ENCODE data around the gene CSRNP3.

Gene CSRNP3

GRCh38 chr2:165561516-165561915 is 92.0 kb downstream of the CSRNP3 start:
- no peak for DNase-seq
- H3K36me3 Mint-ChIP-seq (ENCODE audit: low read depth) = no peaks in the 10 kb centered on the region
- no peaks in the 10 kb centered on the region for H3K27me3 Mint-ChIP-seq (ENCODE audit: low read depth, poor library complexity)
- H3K27ac Mint-ChIP-seq = no peak overlapping the region
- TF ChIP-seq, protein P1, sequence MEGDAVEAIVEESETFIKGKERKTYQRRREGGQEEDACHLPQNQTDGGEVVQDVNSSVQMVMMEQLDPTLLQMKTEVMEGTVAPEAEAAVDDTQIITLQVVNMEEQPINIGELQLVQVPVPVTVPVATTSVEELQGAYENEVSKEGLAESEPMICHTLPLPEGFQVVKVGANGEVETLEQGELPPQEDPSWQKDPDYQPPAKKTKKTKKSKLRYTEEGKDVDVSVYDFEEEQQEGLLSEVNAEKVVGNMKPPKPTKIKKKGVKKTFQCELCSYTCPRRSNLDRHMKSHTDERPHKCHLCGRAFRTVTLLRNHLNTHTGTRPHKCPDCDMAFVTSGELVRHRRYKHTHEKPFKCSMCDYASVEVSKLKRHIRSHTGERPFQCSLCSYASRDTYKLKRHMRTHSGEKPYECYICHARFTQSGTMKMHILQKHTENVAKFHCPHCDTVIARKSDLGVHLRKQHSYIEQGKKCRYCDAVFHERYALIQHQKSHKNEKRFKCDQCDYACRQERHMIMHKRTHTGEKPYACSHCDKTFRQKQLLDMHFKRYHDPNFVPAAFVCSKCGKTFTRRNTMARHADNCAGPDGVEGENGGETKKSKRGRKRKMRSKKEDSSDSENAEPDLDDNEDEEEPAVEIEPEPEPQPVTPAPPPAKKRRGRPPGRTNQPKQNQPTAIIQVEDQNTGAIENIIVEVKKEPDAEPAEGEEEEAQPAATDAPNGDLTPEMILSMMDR (IDR thresholded peaks at IDR 0.05) = no peak
- H3K4me1 Mint-ChIP-seq = peaks cover 39% of the 10 kb centered on the region
- no peaks in the 10 kb centered on the region for H3K9me3 Mint-ChIP-seq
- no peak overlapping the region for H3K4me3 Mint-ChIP-seq

DNA sequence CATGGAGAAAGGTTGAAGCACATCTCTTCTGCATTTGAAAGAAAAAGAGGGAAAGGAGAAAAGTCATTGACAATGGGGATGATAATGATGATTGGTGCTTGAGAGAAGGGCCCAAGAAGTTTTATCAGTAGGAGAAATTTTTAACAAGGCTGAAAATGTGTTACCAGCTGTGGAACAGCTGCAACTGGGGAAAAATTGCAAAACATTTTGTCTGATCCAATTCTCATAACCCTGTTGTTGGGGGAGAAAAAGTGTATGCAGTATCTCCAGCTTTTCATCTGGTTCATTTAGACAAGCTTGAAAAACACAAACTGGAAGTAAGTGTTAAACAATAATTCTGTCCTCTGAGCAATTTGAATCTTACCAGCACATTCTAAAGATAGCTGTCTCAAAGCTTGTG is 92.7 kb downstream of the CSRNP3 start:
- H3K4me1 Mint-ChIP-seq = peaks cover 45% of the 10 kb centered on the region
- H3K9me3 Mint-ChIP-seq = no peaks in the 10 kb centered on the region
- peak overlapping the region; percentile 9 for H3K27ac Mint-ChIP-seq
- no peak for DNase-seq
- TF ChIP-seq, protein P1 (IDR thresholded peaks at IDR 0.05) = no peak
- no peak overlapping the region for H3K4me3 Mint-ChIP-seq
- H3K36me3 Mint-ChIP-seq (ENCODE audit: low read depth) = no peaks in the 10 kb centered on the region
- H3K27me3 Mint-ChIP-seq (ENCODE audit: low read depth, poor library complexity) = no peaks in the 10 kb centered on the region

DNA sequence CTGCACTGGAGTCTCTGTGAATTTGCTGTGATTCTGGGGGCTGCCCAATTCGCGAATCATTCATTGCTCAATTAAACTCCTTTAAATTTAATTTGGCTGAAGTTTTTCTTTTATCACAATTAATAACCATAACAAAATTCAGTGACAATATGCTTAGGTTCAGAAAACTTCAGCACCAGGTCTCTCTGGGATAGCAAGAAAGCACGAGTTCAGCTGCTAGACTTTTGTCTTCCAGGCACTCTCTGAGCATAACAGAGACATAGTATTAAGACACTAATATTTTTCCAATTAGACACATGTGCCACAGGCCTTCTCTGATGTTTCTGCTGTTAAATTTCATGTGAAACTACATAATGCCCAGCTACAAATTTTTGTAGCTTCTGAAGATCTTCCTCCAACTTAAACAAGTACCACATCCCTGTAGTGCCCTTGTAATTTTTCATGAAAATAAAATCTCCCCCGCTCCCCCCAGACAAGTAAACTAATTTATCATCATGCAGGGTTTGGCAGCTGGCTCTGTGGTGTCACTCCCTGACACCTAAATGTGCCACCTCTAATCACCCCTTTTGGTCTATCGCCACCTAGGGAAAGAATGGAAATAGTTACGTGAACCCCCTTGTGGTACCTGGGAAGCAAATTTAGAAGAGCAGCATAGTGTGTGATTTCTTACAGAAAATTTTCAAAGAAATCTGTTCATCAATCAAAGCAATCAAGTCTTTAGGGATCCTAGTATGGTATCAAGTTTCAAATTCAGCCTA is 94.1 kb downstream of the CSRNP3 start:
- TF ChIP-seq, protein P1 (IDR thresholded peaks at IDR 0.05) = peak; percentile 14
- no peak for DNase-seq
- Mint-ChIP-seq H3K27me3 (ENCODE audit: low read depth, poor library complexity) (no peaks in the 10 kb centered on the region), H3K27ac (no peak overlapping the region), H3K4me1 (peaks cover 55% of the 10 kb centered on the region), H3K4me3 (no peak overlapping the region), H3K9me3 (no peaks in the 10 kb centered on the region), H3K36me3 (ENCODE audit: low read depth) (no peaks in the 10 kb centered on the region)

- no peaks in the 10 kb centered on the region for H3K36me3 Mint-ChIP-seq (ENCODE audit: low read depth)
- H3K4me3 Mint-ChIP-seq = no peak overlapping the region
- no peak overlapping the region for H3K27ac Mint-ChIP-seq
- peaks cover 59% of the 10 kb centered on the region for H3K4me1 Mint-ChIP-seq
- H3K27me3 Mint-ChIP-seq (ENCODE audit: low read depth, poor library complexity) = no peaks in the 10 kb centered on the region
- TF ChIP-seq, protein P1 (IDR thresholded peaks at IDR 0.05) = no peak
- no peaks in the 10 kb centered on the region for H3K9me3 Mint-ChIP-seq
- DNase-seq = no peak
Measured at GRCh38 chr2:165566008-165566407, 96.5 kb downstream of the CSRNP3 start.

- no peak for DNase-seq
- Mint-ChIP-seq H3K4me1 (peaks cover 55% of the 10 kb centered on the region), H3K9me3 (no peaks in the 10 kb centered on the region), H3K36me3 (ENCODE audit: low read depth) (no peaks in the 10 kb centered on the region), H3K4me3 (no peak overlapping the region), H3K27ac (peak overlapping the region; percentile 24), H3K27me3 (ENCODE audit: low read depth, poor library complexity) (no peaks in the 10 kb centered on the region)
- TF ChIP-seq, protein P1 (IDR thresholded peaks at IDR 0.05) = no peak
Measured at GRCh38 chr2:165567273-165567672, 97.8 kb downstream of the CSRNP3 start.

- H3K36me3 Mint-ChIP-seq (ENCODE audit: low read depth) = no peaks in the 10 kb centered on the region
- no peaks in the 10 kb centered on the region for H3K27me3 Mint-ChIP-seq (ENCODE audit: low read depth, poor library complexity)
- no peak for DNase-seq
- H3K9me3 Mint-ChIP-seq = no peaks in the 10 kb centered on the region
- H3K27ac Mint-ChIP-seq = no peak overlapping the region
- peaks cover 55% of the 10 kb centered on the region for H3K4me1 Mint-ChIP-seq
- TF ChIP-seq, protein P1 (IDR thresholded peaks at IDR 0.05) = no peak
- H3K4me3 Mint-ChIP-seq = no peak overlapping the region
Measured at GRCh38 chr2:165568361-165568760, 98.9 kb downstream of the CSRNP3 start.

All from nephron progenitor cell (in vitro differentiated cells).